Loucy (cell line): ENCODE results near the gene INAFM2.

Experiments
- CTCF ChIP-seq: fragments of 200-600 bp; sonication (generic); conservative IDR thresholded peaks from 2 replicates; pipeline ENCODE4 v1.5.1; 2014; ENCODE audit warnings: mild to moderate bottlenecking, antibody characterized with exemption, low read length
- EZH2phosphoT487 ChIP-seq: fragments of 200-600 bp; IDR thresholded peaks from 2 replicates; pipeline ENCODE4 v1.6.1; 2018; ENCODE audit warnings: antibody characterized with exemption, mild to moderate bottlenecking, moderate library complexity, borderline replicate concordance

- no peak for TF ChIP-seq CTCF
- TF ChIP-seq EZH2phosphoT487, result no peak
These were observed 25.0 kb downstream of the INAFM2 start for GRCh38 chr15:40348474-40348870.
